Measurements from ENCODE around the gene SEMA6A.

The SEMA6A gene

GRCh38 chr5:116575326-116576052 is 866 bp upstream of the SEMA6A start:
- no peak for DNase-seq

- DNase-seq: no peak
Observed at GRCh38 chr5:116573702-116574366, 789 bp downstream of the SEMA6A start.

- DNase-seq: no peak
Observed at GRCh38 chr5:116573279-116573701, 1.3 kb downstream of the SEMA6A start.

- DNase-seq: no peak
Observed at GRCh38 chr5:116572350-116573278, 2.0 kb downstream of the SEMA6A start.

- no peak for DNase-seq
Observed at GRCh38 chr5:116571568-116572349, 2.9 kb downstream of the SEMA6A start.

GRCh38 chr5:116569999-116570398 is 4.6 kb downstream of the SEMA6A start:
- DNase-seq: no peak

GRCh38 chr5:116567106-116567505 is 7.5 kb downstream of the SEMA6A start:
- DNase-seq: no peak

- no peak for DNase-seq
Observed at GRCh38 chr5:116566251-116566650, 8.4 kb downstream of the SEMA6A start.

- DNase-seq: no peak
Observed at GRCh38 chr5:116564756-116565490, 9.7 kb downstream of the SEMA6A start.

GRCh38 chr5:116564312-116564711 is 10.3 kb downstream of the SEMA6A start:
- no peak for DNase-seq

- no peak for DNase-seq
Observed at GRCh38 chr5:116563736-116564308, 10.8 kb downstream of the SEMA6A start.

GRCh38 chr5:116562669-116563068 is 12.0 kb downstream of the SEMA6A start:
- no peak for DNase-seq

GRCh38 chr5:116561658-116562057 is 13.0 kb downstream of the SEMA6A start:
- DNase-seq: no peak

GRCh38 chr5:116559673-116560164 is 14.9 kb downstream of the SEMA6A start:
- no peak for DNase-seq

GRCh38 chr5:116559239-116559638 is 15.4 kb downstream of the SEMA6A start:
- no peak for DNase-seq

GRCh38 chr5:116557669-116558271 is 16.9 kb downstream of the SEMA6A start:
- DNase-seq: peak in 1 of 2 experiments; percentile 44

- DNase-seq: no peak
Observed at GRCh38 chr5:116554764-116555163, 19.9 kb downstream of the SEMA6A start.

GRCh38 chr5:116553366-116553765 is 21.3 kb downstream of the SEMA6A start:
- DNase-seq: no peak

GRCh38 chr5:116550082-116550481 is 24.5 kb downstream of the SEMA6A start:
- DNase-seq: no peak

- DNase-seq: no peak
Observed at GRCh38 chr5:116546743-116547124, 27.9 kb downstream of the SEMA6A start.
